Endothelial cell of umbilical vein (primary cell): ENCODE results near the gene RRP1. TPM values are rescaled to one million over a fixed set of nuclear protein-coding genes. Genes with fewer than 3 reads are reported as not detected.

ENCODE experiments used
- BruUV-seq: library from RNA; stranded (reverse); fragments of 400-500 nt; replicated peaks from 2 replicates; lab custom pipeline; 2021; lab: Mats Ljungman, UMichigan
- CTCF ChIA-PET: fragments of 300-600, 350-600 bp; sonication (Branson Sonifier 250); formaldehyde crosslinking; loops from one replicate; lab custom pipeline; 2021; ENCODE audit warnings: antibody characterized with exemption, inconsistent platforms; lab: Charles Lee
- POLR2A ChIA-PET: fragments of 300-600, 350-600 bp; sonication (Branson Sonifier 250); formaldehyde crosslinking; loops from one replicate; lab custom pipeline; 2021; ENCODE audit warnings: antibody characterized with exemption, inconsistent platforms; lab: Charles Lee
- DNase-seq: peaks from one replicate; pipeline ENCODE4 v3.0.0-alpha.2; 2011; ENCODE audit warnings: low read depth, low spot score
- FAIRE-seq: peaks from 2 replicates; lab custom pipeline; 2011; peaks lifted over from hg19 to GRCh38; lab: Jason Lieb, UNC
- H2AFZ ChIP-seq: 2 replicates; pipeline ENCODE4 v1.6.0; 2012; ENCODE audit warnings: low read depth, low read length, control low read depth, inconsistent platforms
- H3K27ac ChIP-seq: 2 replicates; pipeline ENCODE4 v1.5.1; 2011; ENCODE audit warnings: low read depth, mild to moderate bottlenecking, control low read depth, low read length, moderate library complexity; ENCODE audit not compliant: insufficient read depth
- H3K27me3 ChIP-seq, 2 experiments: 2 replicates each; pipeline versions ENCODE4 v1.6.0 to v1.6.1; 2011; ENCODE audit warnings: low read length in 2 of 2, mixed read lengths in 1 of 2; ENCODE audit not compliant: control insufficient read depth in 2 of 2, insufficient read depth in 2 of 2
- H3K36me3 ChIP-seq, 2 experiments: 2 replicates in 1 of 2; 3 replicates in 1 of 2; pipeline ENCODE4 v1.5.1; 2011; ENCODE audit warnings: low read length in 2 of 2, mild to moderate bottlenecking in 1 of 2, moderate library complexity in 1 of 2; ENCODE audit not compliant: control insufficient read depth in 2 of 2, insufficient read depth in 2 of 2; ENCODE audit errors: extremely low read depth in 1 of 2
- H3K4me1 ChIP-seq: 3 replicates; pipeline ENCODE4 v1.5.1; 2011; ENCODE audit warnings: mild to moderate bottlenecking, low read length; ENCODE audit not compliant: control insufficient read depth, insufficient read depth; ENCODE audit errors: extremely low read depth
- H3K4me2 ChIP-seq: 2 replicates; pipeline ENCODE4 v1.6.1; 2011; ENCODE audit warnings: low read length, control low read depth, mixed read lengths; ENCODE audit not compliant: insufficient read depth
- H3K4me3 ChIP-seq, 3 experiments: fragments of 200-600 bp in 1 of 3; sonication (generic), shearing (Covaris generic) in 1 of 3; replicated peaks in 1 of 3; 2 replicates each; pipeline ENCODE4 v1.5.1; 2011 to 2016; ENCODE audit warnings: control low read depth in 3 of 3, low read length in 3 of 3, mild to moderate bottlenecking in 2 of 3, inconsistent platforms in 1 of 3, low read depth in 1 of 3, moderate library complexity in 1 of 3; ENCODE audit not compliant: insufficient read depth in 1 of 3
- H3K79me2 ChIP-seq: 2 replicates; pipeline ENCODE4 v1.6.0; 2012; ENCODE audit warnings: low read length, inconsistent platforms; ENCODE audit not compliant: control insufficient read depth, insufficient read depth
- H3K9ac ChIP-seq: replicated peaks from 2 replicates; pipeline ENCODE3; 2011; ENCODE audit warnings: low read length, control low read depth; ENCODE audit not compliant: insufficient read depth; ENCODE audit errors: extremely low read depth
- H3K9me1 ChIP-seq: replicated peaks from 3 replicates; pipeline ENCODE4 v1.6.0; 2011; ENCODE audit warnings: mild to moderate bottlenecking, low read length; ENCODE audit not compliant: control insufficient read depth, insufficient read depth; ENCODE audit errors: extremely low read depth
- H3K9me3 ChIP-seq: replicated peaks from 2 replicates; pipeline ENCODE4 v1.5.1; 2012; ENCODE audit warnings: low read length, inconsistent platforms; ENCODE audit not compliant: control insufficient read depth, insufficient read depth
- H4K20me1 ChIP-seq: replicated peaks from 2 replicates; pipeline ENCODE3; 2011; ENCODE audit warnings: mild to moderate bottlenecking, low read length; ENCODE audit not compliant: control insufficient read depth, insufficient read depth; ENCODE audit errors: extremely low read depth
- EZH2 ChIP-seq: IDR thresholded peaks from 2 replicates; pipeline ENCODE4 v1.6.1; 2012; ENCODE audit warnings: borderline replicate concordance, low read depth, mild to moderate bottlenecking, moderate library complexity, low read length, inconsistent platforms; ENCODE audit not compliant: severe bottlenecking
- FOS ChIP-seq: IDR thresholded peaks from 2 replicates; pipeline ENCODE4 v1.6.1; 2011; ENCODE audit warnings: mild to moderate bottlenecking, low read length, moderate library complexity, borderline replicate concordance; ENCODE audit not compliant: insufficient read depth
- GATA2 ChIP-seq: IDR thresholded peaks from 2 replicates; pipeline ENCODE4 v1.7.0; 2011; ENCODE audit warnings: low read depth, mild to moderate bottlenecking, moderate library complexity, mixed read lengths, low read length; ENCODE audit not compliant: insufficient read length, insufficient read depth
- JUN ChIP-seq: IDR thresholded peaks from 2 replicates; pipeline ENCODE4 v1.6.1; 2011; ENCODE audit warnings: borderline replicate concordance, low read depth; ENCODE audit not compliant: insufficient read length, insufficient read depth
- MYC ChIP-seq: IDR thresholded peaks from one replicate; pipeline ENCODE4 v1.6.1; 2011; ENCODE audit warnings: mild to moderate bottlenecking, low read depth, low read length
- POLR2A ChIP-seq: IDR thresholded peaks from 2 replicates; pipeline ENCODE4 v1.6.1; 2012; ENCODE audit warnings: low read depth, mild to moderate bottlenecking, control low read depth, low read length
- POLR2AphosphoS5 ChIP-seq: IDR thresholded peaks from 2 replicates; pipeline ENCODE4 v1.6.1; 2012; ENCODE audit warnings: low read depth, mild to moderate bottlenecking, control low read depth, low read length, moderate library complexity; ENCODE audit not compliant: insufficient read depth
- dilution Hi-C: fragments of 300-500 bp; cut with MboI; formaldehyde crosslinking; loops from one replicate; pipeline ENCODE4 v1.15.0; 2019; ENCODE audit warnings: low sequenced_read_pairs; ENCODE audit not compliant: extremely low pct_ligation_motif_present
- intact Hi-C: fragments of 100-400 bp; cut with micrococcal nuclease; formaldehyde crosslinking; loops from one replicate; pipeline ENCODE4 v1.10.0; 2022
- polyA plus RNA-seq, 4 experiments: library from polyadenylated mRNA; depleted of rRNA in 3 of 4; stranded (reverse) in 3 of 4; unstranded in 1 of 4; fragments of >200 nt; gene quantifications; 2 replicates each; pipeline versions ENCODE4 v1.2.1 to v1.2.3, GENCODE V29; 2011 to 2012; ENCODE audit warnings: missing spikeins in 1 of 4
- total RNA-seq: library from RNA; stranded (reverse); gene quantifications from 2 replicates; pipeline ENCODE4 v1.2.3, GENCODE V29; 2021
- TF ChIP-seq, protein P1 (sequence below): IDR thresholded peaks from 2 replicates; pipeline ENCODE4 v1.6.1; 2011; ENCODE audit not compliant: insufficient read depth, insufficient read length
- TF ChIP-seq, protein P2 (sequence below), 2 donors: IDR thresholded peaks; 1 replicate in 1 of 2; 2 replicates in 1 of 2; pipeline ENCODE4 v1.5.1; 2011; ENCODE audit warnings: low read length in 2 of 2, mild to moderate bottlenecking in 2 of 2, moderate library complexity in 2 of 2, control low read depth in 1 of 2, inconsistent platforms in 1 of 2, low read depth in 1 of 2; ENCODE audit not compliant: insufficient read depth in 1 of 2; ENCODE audit errors: extremely low read depth in 1 of 2

The RRP1 gene
- total and polyA plus RNA-seq, 2 donors (not counting 3 experiments of a cell fraction or from before 2014, with no cell fraction given), result 15.2 to 36.3 TPM

GRCh38 chr21:43814215-43815106 lies 25.1 kb downstream of the RRP1 start:
- Histone ChIP-seq H3K4me2 (no peak overlapping the region), H2AFZ (no peak overlapping the region), H3K9me1 (no peaks in the 10 kb centered on the region), H3K4me1 (peaks cover 19% of the 10 kb centered on the region), H3K79me2 (no peaks in the 10 kb centered on the region), H3K9ac (no peak overlapping the region), H3K4me3 (no peak overlapping the region), H3K27ac (no peak overlapping the region), H3K27me3 (no peaks in the 10 kb centered on the region), H3K9me3 (no peaks in the 10 kb centered on the region), H4K20me1 (no peaks in the 10 kb centered on the region), H3K36me3 (no peaks in the 10 kb centered on the region)
- no peak for FAIRE-seq
- no peak for DNase-seq
- no TSS peak for BruUV-seq
- POLR2A ChIA-PET, result no interaction called here
- intact Hi-C loops (loop anchor here (5.0 kb wide), 1 partner anchor 48 kb away; no protein-coding TSS in a partner anchor), dilution Hi-C loops (no loop called here)
- TF ChIP-seq, protein P1, sequence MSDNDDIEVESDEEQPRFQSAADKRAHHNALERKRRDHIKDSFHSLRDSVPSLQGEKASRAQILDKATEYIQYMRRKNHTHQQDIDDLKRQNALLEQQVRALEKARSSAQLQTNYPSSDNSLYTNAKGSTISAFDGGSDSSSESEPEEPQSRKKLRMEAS, result no peak
- no peak for TF ChIP-seq POLR2A
- TF ChIP-seq GATA2, result no peak
- CTCF ChIA-PET, result interaction anchor here (1.1 to 2.4 kb wide), 3 partner anchors 11 to 163 kb away, joined by 3 to 7 read pairs (median 3); no protein-coding TSS in a partner anchor

- ChIA-PET CTCF (no interaction called here), POLR2A (no interaction called here)
- no peak for FAIRE-seq
Observed at GRCh38 chr21:43815107-43815613, 25.8 kb downstream of the RRP1 start.

More at GRCh38 chr21:43815107-43815613, 25.8 kb downstream of the RRP1 start:
- no peak overlapping the region for H3K9ac ChIP-seq
- no peaks in the 10 kb centered on the region for H3K79me2 ChIP-seq
- intact Hi-C loops, result no loop called here
- H3K4me1 ChIP-seq, result peaks cover 19% of the 10 kb centered on the region
- no peak overlapping the region for H3K27ac ChIP-seq
- DNase-seq, result no peak
- no peaks in the 10 kb centered on the region for H3K9me3 ChIP-seq
- no peak overlapping the region for H3K4me2 ChIP-seq
- no peaks in the 10 kb centered on the region for H3K36me3 ChIP-seq
- no peak overlapping the region for H3K4me3 ChIP-seq
- dilution Hi-C loops, result no loop called here
- TF ChIP-seq EZH2 (no peak), MYC (no peak), GATA2 (no peak), JUN (no peak), FOS (no peak), POLR2A (no peak), POLR2AphosphoS5 (no peak)
- TF ChIP-seq, protein P1, result no peak
- TF ChIP-seq, protein P2, sequence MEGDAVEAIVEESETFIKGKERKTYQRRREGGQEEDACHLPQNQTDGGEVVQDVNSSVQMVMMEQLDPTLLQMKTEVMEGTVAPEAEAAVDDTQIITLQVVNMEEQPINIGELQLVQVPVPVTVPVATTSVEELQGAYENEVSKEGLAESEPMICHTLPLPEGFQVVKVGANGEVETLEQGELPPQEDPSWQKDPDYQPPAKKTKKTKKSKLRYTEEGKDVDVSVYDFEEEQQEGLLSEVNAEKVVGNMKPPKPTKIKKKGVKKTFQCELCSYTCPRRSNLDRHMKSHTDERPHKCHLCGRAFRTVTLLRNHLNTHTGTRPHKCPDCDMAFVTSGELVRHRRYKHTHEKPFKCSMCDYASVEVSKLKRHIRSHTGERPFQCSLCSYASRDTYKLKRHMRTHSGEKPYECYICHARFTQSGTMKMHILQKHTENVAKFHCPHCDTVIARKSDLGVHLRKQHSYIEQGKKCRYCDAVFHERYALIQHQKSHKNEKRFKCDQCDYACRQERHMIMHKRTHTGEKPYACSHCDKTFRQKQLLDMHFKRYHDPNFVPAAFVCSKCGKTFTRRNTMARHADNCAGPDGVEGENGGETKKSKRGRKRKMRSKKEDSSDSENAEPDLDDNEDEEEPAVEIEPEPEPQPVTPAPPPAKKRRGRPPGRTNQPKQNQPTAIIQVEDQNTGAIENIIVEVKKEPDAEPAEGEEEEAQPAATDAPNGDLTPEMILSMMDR (IDR thresholded peaks at IDR 0.05; ENCODE audit: extremely low read depth in 1 of 2, insufficient read depth in 1 of 2, low read depth in 1 of 2, low read length in 2 of 2), result no peak
- H2AFZ ChIP-seq, result no peak overlapping the region
- BruUV-seq, result no TSS peak
- H3K27me3 ChIP-seq, result no peaks in the 10 kb centered on the region
- H4K20me1 ChIP-seq, result no peaks in the 10 kb centered on the region
- no peaks in the 10 kb centered on the region for H3K9me1 ChIP-seq
